Activated naive CD4-positive, alpha-beta T cell treated with anti-CD3 and anti-CD28 coated beads, Interleukin-2, amount 50 U/mL, for 72 hours (primary cell): ENCODE data around the gene SLX4. TPM values are rescaled to one million over a fixed set of nuclear protein-coding genes. Genes with fewer than 3 reads are reported as not detected.

ENCODE experiments used
- total RNA-seq, 2 donors: library from RNA; stranded (reverse); gene quantifications; one replicate each; pipeline ENCODE4 v1.2.3, GENCODE V29; 2022

SLX4 gene
- total RNA-seq, 2 donors from 2014 or later: 12.7 to 19.7 TPM

Other genes with a start within 250 kb of the SLX4 start
- 10 to 100 TPM in 1 of 2 donors, 1 to 10 TPM in 1; 7.6 to 14.1 TPM for gene ZSCAN32, start 210.6 kb downstream of the SLX4 start, total RNA-seq
- gene ZNF174, start 210.4 kb downstream of the SLX4 start, total RNA-seq: 1 to 10 TPM; 5.2 to 7.7 TPM
- gene ZNF597, start 168.1 kb downstream of the SLX4 start, total RNA-seq: 1 to 10 TPM; 2.0 to 3.1 TPM
- 10 to 100 TPM; 29.2 to 40.1 TPM for gene NAA60, start 167.9 kb downstream of the SLX4 start, total RNA-seq
- gene C16orf90, start 116.1 kb downstream of the SLX4 start, total RNA-seq: under 1 TPM in 1 of 2 donors, not detected in 1; 0.25 TPM
- gene CLUAP1, start 110.6 kb downstream of the SLX4 start, total RNA-seq: 10 to 100 TPM; 15.5 to 20.0 TPM
- 10 to 100 TPM; 24.6 to 26.2 TPM for gene NLRC3, start 34.2 kb downstream of the SLX4 start, total RNA-seq
- gene DNASE1, start 43.1 kb upstream of the SLX4 start, total RNA-seq: 10 to 100 TPM; 17.5 to 29.5 TPM
- 100 to 1,000 TPM; 191 to 276 TPM for gene TRAP1, start 105.9 kb upstream of the SLX4 start, total RNA-seq